HG03039 (cell line): ENCODE results near the gene PRRC2B.
"Not testable (repeated sequence)": the region's sequence is repeated elsewhere in the genome, so short reads cannot be mapped to it uniquely, and the experiment has no call there.

Experiments
- ATAC-seq: cut with Tn5 transposase; IDR thresholded peaks from one replicate; pipeline ENCODE4 v1.9.1; 2021; ENCODE audit warnings: mild to moderate bottlenecking, moderate library complexity; ENCODE audit not compliant: unreplicated experiment

Gene PRRC2B

GRCh38 chr9:131529597-131530545 lies 136.0 kb downstream of the PRRC2B start:
- no peak for ATAC-seq

DNA sequence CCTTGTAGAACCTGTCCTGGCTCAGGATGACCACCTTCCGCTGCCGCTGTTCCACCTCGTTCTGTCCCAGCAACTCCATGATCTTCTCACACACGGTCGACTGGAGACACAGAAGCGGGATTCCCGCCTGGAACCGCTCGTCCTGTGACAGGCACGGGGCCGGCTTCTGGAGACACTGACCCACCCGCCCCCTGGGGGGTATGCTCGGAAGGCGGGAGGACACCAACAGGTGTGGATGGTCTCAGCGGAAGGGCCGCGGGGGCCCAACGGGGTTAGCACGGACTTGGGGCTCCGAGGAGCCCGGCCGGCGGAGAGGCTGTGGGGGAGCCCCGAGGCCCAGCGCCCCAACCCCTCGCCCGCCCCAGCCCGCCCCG lies 136.6 kb downstream of the PRRC2B start:
- ATAC-seq: peak; percentile 21

DNA sequence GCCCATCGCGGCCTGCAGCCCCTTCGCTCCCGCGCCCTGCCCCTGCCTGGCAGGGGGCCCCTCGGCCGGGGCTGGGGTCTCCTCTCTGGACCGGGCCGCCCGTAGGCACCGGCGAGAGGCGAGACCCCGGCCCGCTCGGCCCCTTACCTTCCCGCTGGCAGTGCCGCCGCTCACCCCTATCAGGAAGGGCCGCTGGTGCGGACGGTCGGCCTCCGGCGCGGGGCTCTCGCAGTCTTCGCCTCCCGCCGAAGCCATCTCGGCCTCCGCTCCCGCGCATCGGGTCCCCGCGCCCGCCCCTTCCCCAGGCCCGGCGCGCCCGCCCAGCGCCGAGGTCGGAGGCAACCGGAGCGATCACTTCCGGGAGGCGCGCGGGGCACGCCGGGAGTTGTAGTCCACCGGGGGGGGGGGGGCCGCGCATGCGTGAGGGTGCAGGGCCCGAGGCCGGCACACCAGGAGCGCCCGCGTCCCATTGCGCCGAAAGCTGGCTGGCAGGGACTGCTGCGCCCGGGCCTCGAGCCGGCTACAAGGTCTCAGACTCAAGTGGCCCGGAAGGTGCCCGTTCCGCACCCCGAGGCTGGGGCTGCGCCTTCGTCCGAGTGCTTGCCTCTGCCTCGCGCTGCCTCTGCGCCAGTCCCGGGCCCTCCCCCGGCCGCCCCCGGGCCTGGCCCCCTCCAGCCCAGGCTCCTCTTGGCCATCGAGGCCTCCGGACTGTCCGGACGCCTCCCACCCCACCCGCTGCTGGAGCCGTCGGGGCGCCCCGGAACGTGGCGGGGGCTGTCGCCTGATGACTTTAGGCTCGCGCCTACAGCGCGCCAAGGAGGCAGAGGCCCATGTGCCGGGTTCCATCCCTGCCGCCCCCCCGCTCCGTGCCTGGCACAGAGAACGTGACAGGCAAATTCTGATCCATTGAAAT lies 137.3 kb downstream of the PRRC2B start, which contains the start of gene UCK1:
UCK1 (minus strand) TSS at position 344 of the 913 bp plus-strand sequence; CDS start at position 255, 89 bp downstream.
- ATAC-seq: peak; percentile 55

DNA sequence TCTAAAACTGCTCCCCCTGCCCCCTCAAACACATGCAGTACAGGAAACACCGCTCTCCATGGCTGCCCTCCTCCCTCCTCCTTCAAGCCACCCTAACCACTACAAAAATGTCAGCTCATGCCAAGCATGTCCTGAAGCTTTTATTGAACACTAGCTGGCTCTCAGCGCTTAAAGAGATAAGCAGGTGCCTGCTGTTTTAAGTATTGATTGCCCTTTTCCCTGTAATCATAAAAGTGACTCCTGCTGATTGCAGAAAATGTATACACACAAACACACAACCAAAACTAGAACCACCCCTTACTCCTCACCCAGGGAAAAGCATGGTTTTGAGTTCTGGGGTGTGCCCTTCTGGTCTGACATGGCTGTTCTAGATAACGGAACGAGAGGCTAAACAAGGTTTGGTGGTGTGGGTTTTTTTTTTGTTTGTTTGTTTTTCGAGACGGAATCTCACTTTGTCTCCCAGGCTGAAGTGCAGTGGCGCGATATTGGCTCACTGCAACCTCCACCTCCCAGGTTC lies 140.9 kb downstream of the PRRC2B start:
- no peak for ATAC-seq

GRCh38 chr9:131537946-131538345 lies 144.1 kb downstream of the PRRC2B start:
- ATAC-seq: no peak

DNA sequence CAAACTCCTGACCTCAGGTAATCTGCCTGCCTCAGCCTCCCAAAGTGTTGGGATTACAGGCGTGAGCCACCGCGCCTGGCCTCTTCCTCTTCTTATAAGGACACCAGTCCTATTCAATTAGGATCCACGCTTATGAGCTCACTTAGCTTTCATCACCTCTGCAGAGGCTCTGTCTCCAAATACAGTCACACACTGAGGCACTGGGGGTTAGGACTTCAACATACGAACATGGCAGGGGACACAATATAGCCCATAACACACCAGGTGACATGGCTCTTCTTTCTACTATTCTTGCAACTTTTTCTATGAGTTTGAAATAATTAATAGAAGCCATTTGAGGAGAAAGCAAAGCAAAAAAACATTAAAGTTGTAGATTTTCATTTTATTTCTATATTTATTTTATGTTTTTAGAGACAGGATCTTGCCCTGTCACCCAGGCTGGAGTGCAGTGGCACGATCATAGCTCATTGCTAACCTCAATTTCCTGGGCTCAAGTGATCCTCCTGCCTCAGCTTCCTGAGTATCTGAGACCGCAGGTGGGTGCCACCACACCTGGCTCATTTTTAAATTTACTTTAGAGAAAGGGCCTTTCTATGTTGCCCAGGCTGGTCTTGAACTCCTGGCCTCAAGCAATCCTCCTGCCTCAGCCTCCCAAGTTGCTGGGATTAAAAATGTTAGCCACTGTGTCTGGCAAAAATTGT lies 145.5 kb downstream of the PRRC2B start:
- no peak for ATAC-seq

DNA sequence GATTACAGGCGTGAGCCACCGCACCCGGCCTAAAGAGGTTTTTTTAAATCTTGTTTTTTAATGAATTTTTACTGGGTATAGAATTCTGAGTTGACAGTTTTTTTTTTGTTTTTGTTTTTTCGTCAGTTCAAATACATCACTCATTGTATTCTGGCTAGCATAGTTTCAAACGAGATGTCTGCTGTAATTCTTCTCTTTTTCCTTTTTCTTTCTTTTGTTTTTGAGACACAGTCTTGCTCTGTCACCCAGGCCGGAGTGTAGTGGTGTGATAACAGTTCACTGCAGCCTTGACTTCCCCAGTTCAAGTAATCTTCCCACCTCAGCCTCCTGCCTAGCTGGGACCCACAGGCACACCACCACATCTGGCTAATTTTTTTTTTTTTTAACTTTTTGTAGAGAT lies 149.3 kb downstream of the PRRC2B start:
- no peak for ATAC-seq

- ATAC-seq: no peak
These were observed 151.3 kb downstream of the PRRC2B start, which contains the start of gene PRRT1B for GRCh38 chr9:131545003-131545785. Gene PRRT1B, plus strand, starts transcription at chr9:131545523. Its CDS starts 93 bp downstream, at chr9:131545616.

GRCh38 chr9:131545786-131546335 lies 152.0 kb downstream of the PRRC2B start:
- ATAC-seq: no peak

- ATAC-seq: no peak
These were observed 152.6 kb downstream of the PRRC2B start for GRCh38 chr9:131546336-131547084.

- not testable (repeated sequence) for ATAC-seq
These were observed 155.3 kb downstream of the PRRC2B start for GRCh38 chr9:131549186-131549585.
